ENCODE data around the gene CKAP2L. TPM values are rescaled to one million over a fixed set of nuclear protein-coding genes. Genes with fewer than 3 reads are reported as not detected.

The CKAP2L gene
- total RNA-seq, 1 donor from 2014 or later, result 8.9 TPM

GRCh38 chr2:112724591-112725525 lies 39.6 kb downstream of the CKAP2L start:
- no peak overlapping the region for H3K27ac Mint-ChIP-seq

DNA sequence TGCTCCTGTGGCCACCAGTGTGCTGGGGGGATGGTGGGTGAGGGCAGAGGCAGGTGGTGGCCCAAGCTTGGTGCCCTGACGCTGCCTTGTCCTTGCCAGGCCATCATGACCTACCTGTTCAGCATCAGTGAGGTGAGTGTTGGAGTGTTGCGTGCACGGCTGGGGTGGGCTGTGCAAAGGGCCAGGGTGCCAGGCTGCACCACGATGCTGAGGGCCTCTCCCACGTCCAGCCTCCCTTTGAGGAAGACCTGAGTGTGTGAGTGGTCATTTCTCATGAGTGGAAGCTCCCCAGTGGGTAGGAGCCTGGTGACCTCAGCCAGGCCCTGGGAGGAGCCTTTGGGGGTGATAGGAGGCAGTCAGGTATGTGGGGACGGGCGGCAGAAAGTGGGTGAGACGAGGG lies 40.4 kb downstream of the CKAP2L start:
- DNase-seq (ENCODE audit: low spot score in 2 of 2, unreplicated experiment in 2 of 2), result no peak
- TF ChIP-seq, protein P1, sequence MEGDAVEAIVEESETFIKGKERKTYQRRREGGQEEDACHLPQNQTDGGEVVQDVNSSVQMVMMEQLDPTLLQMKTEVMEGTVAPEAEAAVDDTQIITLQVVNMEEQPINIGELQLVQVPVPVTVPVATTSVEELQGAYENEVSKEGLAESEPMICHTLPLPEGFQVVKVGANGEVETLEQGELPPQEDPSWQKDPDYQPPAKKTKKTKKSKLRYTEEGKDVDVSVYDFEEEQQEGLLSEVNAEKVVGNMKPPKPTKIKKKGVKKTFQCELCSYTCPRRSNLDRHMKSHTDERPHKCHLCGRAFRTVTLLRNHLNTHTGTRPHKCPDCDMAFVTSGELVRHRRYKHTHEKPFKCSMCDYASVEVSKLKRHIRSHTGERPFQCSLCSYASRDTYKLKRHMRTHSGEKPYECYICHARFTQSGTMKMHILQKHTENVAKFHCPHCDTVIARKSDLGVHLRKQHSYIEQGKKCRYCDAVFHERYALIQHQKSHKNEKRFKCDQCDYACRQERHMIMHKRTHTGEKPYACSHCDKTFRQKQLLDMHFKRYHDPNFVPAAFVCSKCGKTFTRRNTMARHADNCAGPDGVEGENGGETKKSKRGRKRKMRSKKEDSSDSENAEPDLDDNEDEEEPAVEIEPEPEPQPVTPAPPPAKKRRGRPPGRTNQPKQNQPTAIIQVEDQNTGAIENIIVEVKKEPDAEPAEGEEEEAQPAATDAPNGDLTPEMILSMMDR (IDR thresholded peaks at IDR 0.05; ENCODE audit: unreplicated experiment), result no peak
- Mint-ChIP-seq H3K27ac (no peak overlapping the region), H3K4me1 (peaks cover 7% of the 10 kb centered on the region), H3K27me3 (ENCODE audit: low read depth) (no peaks in the 10 kb centered on the region), H3K36me3 (no peaks in the 10 kb centered on the region), H3K9me3 (no peaks in the 10 kb centered on the region), H3K4me3 (no peak overlapping the region)

More at GRCh38 chr2:112724591-112725525, 39.6 kb downstream of the CKAP2L start:
- TF ChIP-seq, protein P1 (IDR thresholded peaks at IDR 0.05; ENCODE audit: unreplicated experiment), result no peak
- Mint-ChIP-seq H3K27me3 (ENCODE audit: low read depth) (no peaks in the 10 kb centered on the region), H3K4me3 (no peak overlapping the region), H3K36me3 (no peaks in the 10 kb centered on the region), H3K4me1 (peaks cover 7% of the 10 kb centered on the region), H3K9me3 (no peaks in the 10 kb centered on the region)
- DNase-seq (ENCODE audit: low spot score in 2 of 2, unreplicated experiment in 2 of 2), result no peak

DNA sequence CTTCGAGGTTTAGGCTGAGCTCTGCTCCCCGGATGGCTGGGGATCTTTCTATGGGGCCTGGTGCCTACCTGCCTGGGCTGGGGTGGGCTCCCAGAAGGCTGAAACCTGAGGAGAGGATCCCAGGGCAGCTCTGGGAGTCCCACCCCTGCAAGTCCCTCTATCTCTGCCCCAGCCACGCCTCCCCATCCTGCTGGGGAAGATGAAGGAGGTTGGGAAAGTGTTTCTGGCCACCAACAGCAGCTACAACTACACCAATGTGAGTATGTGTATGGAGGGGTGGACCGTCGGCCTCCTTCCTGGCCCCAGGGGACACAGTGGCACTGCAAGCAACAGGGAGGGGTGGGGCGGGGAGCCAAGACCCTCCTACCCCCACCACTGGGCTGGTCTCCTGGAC lies 40.9 kb downstream of the CKAP2L start:
- Mint-ChIP-seq H3K4me1 (peaks cover 6% of the 10 kb centered on the region), H3K9me3 (no peaks in the 10 kb centered on the region), H3K27me3 (ENCODE audit: low read depth) (peaks cover 4% of the 10 kb centered on the region), H3K36me3 (no peaks in the 10 kb centered on the region), H3K27ac (no peak overlapping the region), H3K4me3 (no peak overlapping the region)
- DNase-seq (ENCODE audit: low spot score in 2 of 2, unreplicated experiment in 2 of 2), result no peak
- TF ChIP-seq, protein P1 (IDR thresholded peaks at IDR 0.05; ENCODE audit: unreplicated experiment), result no peak

GRCh38 chr2:112722816-112723546 lies 41.4 kb downstream of the CKAP2L start:
- H3K27me3 Mint-ChIP-seq (ENCODE audit: low read depth), result peaks cover 5% of the 10 kb centered on the region
- peaks cover under 1% of the 10 kb centered on the region for H3K4me1 Mint-ChIP-seq
- no peaks in the 10 kb centered on the region for H3K9me3 Mint-ChIP-seq
- H3K4me3 Mint-ChIP-seq, result no peak overlapping the region
- H3K36me3 Mint-ChIP-seq, result no peaks in the 10 kb centered on the region
- no peak for DNase-seq (ENCODE audit: low spot score in 2 of 2, unreplicated experiment in 2 of 2)
- H3K27ac Mint-ChIP-seq, result no peak overlapping the region
- TF ChIP-seq, protein P1 (IDR thresholded peaks at IDR 0.05; ENCODE audit: unreplicated experiment), result no peak

GRCh38 chr2:112721819-112722522 lies 42.4 kb downstream of the CKAP2L start:
- H3K27me3 Mint-ChIP-seq (ENCODE audit: low read depth), result peaks cover 9% of the 10 kb centered on the region
- no peak overlapping the region for H3K4me3 Mint-ChIP-seq
- TF ChIP-seq, protein P1 (IDR thresholded peaks at IDR 0.05; ENCODE audit: unreplicated experiment), result no peak
- no peaks in the 10 kb centered on the region for H3K4me1 Mint-ChIP-seq
- no peak for DNase-seq (ENCODE audit: low spot score in 2 of 2, unreplicated experiment in 2 of 2)
- H3K9me3 Mint-ChIP-seq, result peaks cover 3% of the 10 kb centered on the region
- H3K27ac Mint-ChIP-seq, result no peak overlapping the region
- no peaks in the 10 kb centered on the region for H3K36me3 Mint-ChIP-seq
